Large intestine (tissue), 3 donors: ENCODE measurements around the gene NEUROG1. TPM values are rescaled to one million over a fixed set of nuclear protein-coding genes. Genes with fewer than 3 reads are reported as not detected.

Experiments
- DNase-seq, 2 donors: peaks; one replicate each; pipeline versions ENCODE4 v3.0.0 to v3.0.0-alpha.2; 2013
- H3K27ac ChIP-seq: one replicate; pipeline ENCODE4 v1.5.1; 2013; ENCODE audit warnings: low read length
- H3K27me3 ChIP-seq: 2 replicates; pipeline ENCODE4 v1.6.1; 2013; ENCODE audit warnings: low read length; ENCODE audit not compliant: control insufficient read depth, insufficient read depth
- H3K36me3 ChIP-seq: 2 replicates; pipeline ENCODE4 v1.6.1; 2013; ENCODE audit warnings: low read length; ENCODE audit not compliant: control insufficient read depth, insufficient read depth
- H3K4me1 ChIP-seq: one replicate; pipeline ENCODE4 v1.6.1; 2013; ENCODE audit warnings: low read length; ENCODE audit not compliant: control insufficient read depth, insufficient read depth
- H3K4me3 ChIP-seq: one replicate; pipeline ENCODE4 v1.5.1; 2013; ENCODE audit warnings: low read length
- H3K9me3 ChIP-seq: one replicate; pipeline ENCODE4 v1.6.1; 2013; ENCODE audit warnings: mild to moderate bottlenecking, low read depth, low read length, moderate library complexity; ENCODE audit not compliant: control insufficient read depth
- WGBS: methylation state at CpG from one replicate; pipeline ENCODE4 v1.1.5; 2013; ENCODE audit warnings: low lambda C conversion rate; ENCODE audit not compliant: insufficient coverage; 5-methylcytosine and 5-hydroxymethylcytosine counted together
- polyA plus RNA-seq: library from polyadenylated mRNA; unstranded; fragments of 120-200 nt; gene quantifications from one replicate; pipeline ENCODE4 v1.2.1, GENCODE V29; 2013

Gene NEUROG1
- polyA plus RNA-seq, 1 donor, result not detected

- DNase-seq, result no peak
- WGBS, result 33% methylated on average over 1 of the region's 1 CpG
- no peaks in the 10 kb centered on the region for H3K9me3 ChIP-seq
- no peaks in the 10 kb centered on the region for H3K4me1 ChIP-seq
- H3K4me3 ChIP-seq, result no peak overlapping the region
- H3K36me3 ChIP-seq, result no peaks in the 10 kb centered on the region
- no peak overlapping the region for H3K27ac ChIP-seq
- H3K27me3 ChIP-seq, result peaks cover 50% of the 10 kb centered on the region
Measured at GRCh38 chr5:135511761-135512575, 23.8 kb downstream of the NEUROG1 start.

- H3K36me3 ChIP-seq, result no peaks in the 10 kb centered on the region
- H3K27me3 ChIP-seq, result peaks cover 54% of the 10 kb centered on the region
- 86% methylated on average over 1 of the region's 6 CpGs for WGBS
- no peaks in the 10 kb centered on the region for H3K9me3 ChIP-seq
- H3K4me1 ChIP-seq, result no peaks in the 10 kb centered on the region
- no peak for DNase-seq
- no peak overlapping the region for H3K4me3 ChIP-seq
- no peak overlapping the region for H3K27ac ChIP-seq
Measured at GRCh38 chr5:135509995-135510394, 25.8 kb downstream of the NEUROG1 start.

GRCh38 chr5:135508496-135509005 lies 27.2 kb downstream of the NEUROG1 start:
- Histone ChIP-seq H3K27ac (no peak overlapping the region), H3K36me3 (no peaks in the 10 kb centered on the region), H3K4me3 (no peak overlapping the region), H3K9me3 (no peaks in the 10 kb centered on the region), H3K27me3 (peaks cover 60% of the 10 kb centered on the region), H3K4me1 (no peaks in the 10 kb centered on the region)
- DNase-seq, result no peak
- no CpG with 5 or more reads among the region's 16 CpGs for WGBS

GRCh38 chr5:135505973-135506372 lies 29.8 kb downstream of the NEUROG1 start:
- Histone ChIP-seq H3K36me3 (no peaks in the 10 kb centered on the region), H3K27ac (no peak overlapping the region), H3K4me3 (no peak overlapping the region), H3K27me3 (peaks cover 68% of the 10 kb centered on the region), H3K9me3 (no peaks in the 10 kb centered on the region), H3K4me1 (no peaks in the 10 kb centered on the region)
- no peak for DNase-seq
- 20% methylated on average over 1 of the region's 2 CpGs for WGBS

- H3K27ac ChIP-seq, result no peak overlapping the region
- no peaks in the 10 kb centered on the region for H3K36me3 ChIP-seq
- no CpG with 5 or more reads among the region's 3 CpGs for WGBS
- no peaks in the 10 kb centered on the region for H3K9me3 ChIP-seq
- peaks cover 60% of the 10 kb centered on the region for H3K27me3 ChIP-seq
- no peak overlapping the region for H3K4me3 ChIP-seq
- no peak for DNase-seq
- H3K4me1 ChIP-seq, result no peaks in the 10 kb centered on the region
Measured at GRCh38 chr5:135504376-135504775, 31.4 kb downstream of the NEUROG1 start.

- Histone ChIP-seq H3K4me1 (no peaks in the 10 kb centered on the region), H3K27ac (no peak overlapping the region), H3K36me3 (no peaks in the 10 kb centered on the region), H3K9me3 (no peaks in the 10 kb centered on the region), H3K4me3 (no peak overlapping the region), H3K27me3 (peaks cover 60% of the 10 kb centered on the region)
- no peak for DNase-seq
- WGBS, result 100% methylated on average over 1 of the region's 4 CpGs
Measured at GRCh38 chr5:135503871-135504270, 31.9 kb downstream of the NEUROG1 start.

- no peak overlapping the region for H3K4me3 ChIP-seq
- no CpG with 5 or more reads among the region's 8 CpGs for WGBS
- peaks cover 60% of the 10 kb centered on the region for H3K27me3 ChIP-seq
- H3K36me3 ChIP-seq, result no peaks in the 10 kb centered on the region
- no peak overlapping the region for H3K27ac ChIP-seq
- DNase-seq, result no peak
- no peaks in the 10 kb centered on the region for H3K4me1 ChIP-seq
- no peaks in the 10 kb centered on the region for H3K9me3 ChIP-seq
Measured at GRCh38 chr5:135502836-135503520, 32.8 kb downstream of the NEUROG1 start.

GRCh38 chr5:135501965-135502364 lies 33.8 kb downstream of the NEUROG1 start:
- Histone ChIP-seq H3K36me3 (no peaks in the 10 kb centered on the region), H3K4me1 (no peaks in the 10 kb centered on the region), H3K9me3 (no peaks in the 10 kb centered on the region), H3K4me3 (no peak overlapping the region), H3K27me3 (peaks cover 58% of the 10 kb centered on the region), H3K27ac (no peak overlapping the region)
- no peak for DNase-seq
- no CpG with 5 or more reads among the region's 2 CpGs for WGBS

- no peak for DNase-seq
- H3K27ac ChIP-seq, result no peak overlapping the region
- H3K4me1 ChIP-seq, result no peaks in the 10 kb centered on the region
- no peak overlapping the region for H3K4me3 ChIP-seq
- H3K9me3 ChIP-seq, result no peaks in the 10 kb centered on the region
- no CpG with 5 or more reads among the region's 2 CpGs for WGBS
- H3K36me3 ChIP-seq, result no peaks in the 10 kb centered on the region
- peaks cover 66% of the 10 kb centered on the region for H3K27me3 ChIP-seq
Measured at GRCh38 chr5:135498637-135498995, 37.1 kb downstream of the NEUROG1 start.

- Histone ChIP-seq H3K4me1 (no peaks in the 10 kb centered on the region), H3K27me3 (peaks cover 66% of the 10 kb centered on the region), H3K4me3 (no peak overlapping the region), H3K27ac (no peak overlapping the region), H3K9me3 (no peaks in the 10 kb centered on the region), H3K36me3 (no peaks in the 10 kb centered on the region)
- DNase-seq, result no peak
- WGBS, result 100% methylated on average over 1 of the region's 8 CpGs
Measured at GRCh38 chr5:135497971-135498636, 37.7 kb downstream of the NEUROG1 start.
